Skeletal muscle tissue (tissue), 4 donors: Measurements from ENCODE around the gene LIMK1. TPM values are rescaled to one million over a fixed set of nuclear protein-coding genes. Genes with fewer than 3 reads are reported as not detected.

ENCODE experiments used
- H3K27ac ChIP-seq: one replicate; pipeline ENCODE4 v1.7.0; 2013; ENCODE audit warnings: mild to moderate bottlenecking, low read depth, low read length, inconsistent platforms
- H3K27me3 ChIP-seq, 3 donors: one replicate each; pipeline ENCODE4 v1.7.0; 2013; ENCODE audit warnings: low read length in 3 of 3; ENCODE audit not compliant: control insufficient read depth in 3 of 3, insufficient read depth in 3 of 3
- H3K36me3 ChIP-seq, 3 donors: one replicate each; pipeline ENCODE4 v1.7.0; 2013; ENCODE audit warnings: low read length in 3 of 3; ENCODE audit not compliant: control insufficient read depth in 3 of 3, insufficient read depth in 3 of 3
- H3K4me1 ChIP-seq, 3 donors: one replicate each; pipeline ENCODE4 v1.7.0; 2013; ENCODE audit warnings: low read length in 3 of 3, mild to moderate bottlenecking in 3 of 3; ENCODE audit not compliant: control insufficient read depth in 3 of 3, insufficient read depth in 3 of 3
- H3K4me3 ChIP-seq, 3 donors: one replicate each; pipeline ENCODE4 v1.7.0; 2013; ENCODE audit warnings: low read length in 3 of 3
- H3K9ac ChIP-seq, 3 donors: one replicate each; pipeline ENCODE4 v1.7.0; 2013; ENCODE audit warnings: low read length in 3 of 3, mild to moderate bottlenecking in 3 of 3, moderate library complexity in 2 of 3, low read depth in 1 of 3
- H3K9me3 ChIP-seq, 3 donors: one replicate each; pipeline ENCODE4 v1.7.0; 2013; ENCODE audit warnings: low read length in 3 of 3; ENCODE audit not compliant: control insufficient read depth in 3 of 3
- total RNA-seq: library from RNA; depleted of rRNA; stranded (reverse); fragments of >200 nt; gene quantifications from one replicate; pipeline ENCODE4 v1.2.3, GENCODE V29; 2014
- donor health status: Osteomylitis.

Gene LIMK1
- total RNA-seq, 1 donor from 2014 or later = 4.7 TPM

- Histone ChIP-seq H3K9me3 (no peaks in the 10 kb centered on the region), H3K27me3 (no peaks in the 10 kb centered on the region), H3K9ac (no peak overlapping the region), H3K4me3 (no peak overlapping the region), H3K36me3 (peaks cover 3 to 9% (median 8%) of the 10 kb centered on the region in 3 donors), H3K27ac (no peak overlapping the region), H3K4me1 (peaks cover 7 to 13% (median 7%) of the 10 kb centered on the region in 3 donors)
Observed at GRCh38 chr7:74056096-74056915, 27.3 kb upstream of the LIMK1 start.

DNA sequence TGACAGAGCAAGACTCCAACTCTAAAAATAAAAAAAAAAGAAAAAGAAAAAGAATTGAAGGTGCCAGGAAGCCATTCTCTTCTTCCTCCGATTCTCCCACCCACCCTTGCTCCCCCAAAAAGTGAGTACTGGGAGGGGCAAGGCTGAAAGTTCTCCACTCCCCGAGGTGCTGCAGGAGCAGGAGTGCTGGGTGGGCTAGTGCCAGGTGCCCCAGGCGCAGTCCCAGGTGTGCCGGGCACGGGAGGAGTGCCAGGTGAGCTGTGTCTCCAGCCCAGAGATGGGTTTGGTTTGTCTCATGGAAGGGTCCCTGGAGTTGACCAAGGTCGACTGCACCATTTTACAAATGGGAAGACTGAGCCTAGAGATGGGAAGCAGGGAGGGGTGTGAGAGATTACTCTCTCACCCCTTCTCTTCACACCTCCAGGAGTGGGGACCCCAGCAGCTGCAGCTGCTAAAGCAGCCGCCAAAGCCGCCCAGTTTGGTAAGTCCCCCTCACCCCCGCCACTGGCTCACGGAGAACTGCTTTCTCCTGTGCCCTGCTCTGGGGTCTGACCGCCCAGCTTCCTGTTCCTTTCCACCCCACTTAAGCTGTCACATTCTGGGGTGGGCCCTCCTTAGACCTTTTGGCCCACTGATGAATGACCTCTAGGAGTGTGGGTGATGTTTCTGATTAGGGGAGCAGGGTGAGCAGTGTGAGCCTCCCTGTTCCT, 26.2 kb upstream of the LIMK1 start:
- Histone ChIP-seq H3K27ac (no peak overlapping the region), H3K9ac (no peak overlapping the region), H3K36me3 (peaks cover 3 to 8% (median 6%) of the 10 kb centered on the region in 3 donors), H3K9me3 (no peaks in the 10 kb centered on the region), H3K27me3 (no peaks in the 10 kb centered on the region), H3K4me1 (peaks cover 14 to 20% (median 14%) of the 10 kb centered on the region in 3 donors), H3K4me3 (no peak overlapping the region)

GRCh38 chr7:74057987-74058386, 25.6 kb upstream of the LIMK1 start:
- Histone ChIP-seq H3K36me3 (peaks cover 3 to 7% (median 6%) of the 10 kb centered on the region in 3 donors), H3K4me3 (no peak overlapping the region), H3K9me3 (no peaks in the 10 kb centered on the region), H3K4me1 (peaks cover 14 to 20% (median 14%) of the 10 kb centered on the region in 3 donors), H3K9ac (no peak overlapping the region), H3K27ac (no peak overlapping the region), H3K27me3 (no peaks in the 10 kb centered on the region)

DNA sequence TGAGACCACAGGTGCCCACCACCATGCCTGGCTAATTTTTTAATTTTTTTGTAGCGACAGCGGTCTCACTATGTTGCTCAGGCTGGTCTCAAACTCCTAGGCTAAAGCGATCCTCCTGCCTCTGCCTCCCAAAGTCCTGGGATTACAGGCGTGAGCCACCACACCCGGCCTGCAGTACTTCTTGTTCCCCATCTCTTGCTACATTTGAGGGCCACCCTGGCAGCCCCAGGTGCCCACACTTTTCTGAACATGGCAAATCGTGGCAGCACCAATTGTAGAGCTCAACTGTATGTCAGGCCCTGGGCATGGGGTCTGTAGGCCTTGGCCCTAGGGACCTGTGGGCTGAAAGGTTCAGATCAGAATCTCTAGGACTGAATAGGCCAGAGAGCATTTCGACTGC, 25.1 kb upstream of the LIMK1 start:
- Histone ChIP-seq H3K4me3 (no peak overlapping the region), H3K36me3 (peaks cover 3 to 8% (median 4%) of the 10 kb centered on the region in 3 donors), H3K9me3 (no peaks in the 10 kb centered on the region), H3K4me1 (peaks cover 14 to 20% (median 14%) of the 10 kb centered on the region in 3 donors), H3K9ac (no peak overlapping the region), H3K27me3 (no peaks in the 10 kb centered on the region), H3K27ac (no peak overlapping the region)

- peaks cover 14 to 20% (median 14%) of the 10 kb centered on the region in 3 donors for H3K4me1 ChIP-seq
- no peaks in the 10 kb centered on the region for H3K9me3 ChIP-seq
- no peaks in the 10 kb centered on the region for H3K27me3 ChIP-seq
- no peak overlapping the region for H3K4me3 ChIP-seq
- no peak overlapping the region for H3K9ac ChIP-seq
- peaks cover 3 to 11% (median 4%) of the 10 kb centered on the region in 3 donors for H3K36me3 ChIP-seq
- H3K27ac ChIP-seq = no peak overlapping the region
Observed at GRCh38 chr7:74059037-74059436, 24.6 kb upstream of the LIMK1 start.

- H3K4me3 ChIP-seq = no peak overlapping the region
- H3K4me1 ChIP-seq = peaks cover 14 to 20% (median 14%) of the 10 kb centered on the region in 3 donors
- no peak overlapping the region for H3K27ac ChIP-seq
- no peaks in the 10 kb centered on the region for H3K9me3 ChIP-seq
- H3K27me3 ChIP-seq = no peaks in the 10 kb centered on the region
- peaks cover 3 to 11% (median 4%) of the 10 kb centered on the region in 3 donors for H3K36me3 ChIP-seq
- peak overlapping the region in 1 of 3 donors; percentile 16 for H3K9ac ChIP-seq
Observed at GRCh38 chr7:74059681-74060588, 23.7 kb upstream of the LIMK1 start.

DNA sequence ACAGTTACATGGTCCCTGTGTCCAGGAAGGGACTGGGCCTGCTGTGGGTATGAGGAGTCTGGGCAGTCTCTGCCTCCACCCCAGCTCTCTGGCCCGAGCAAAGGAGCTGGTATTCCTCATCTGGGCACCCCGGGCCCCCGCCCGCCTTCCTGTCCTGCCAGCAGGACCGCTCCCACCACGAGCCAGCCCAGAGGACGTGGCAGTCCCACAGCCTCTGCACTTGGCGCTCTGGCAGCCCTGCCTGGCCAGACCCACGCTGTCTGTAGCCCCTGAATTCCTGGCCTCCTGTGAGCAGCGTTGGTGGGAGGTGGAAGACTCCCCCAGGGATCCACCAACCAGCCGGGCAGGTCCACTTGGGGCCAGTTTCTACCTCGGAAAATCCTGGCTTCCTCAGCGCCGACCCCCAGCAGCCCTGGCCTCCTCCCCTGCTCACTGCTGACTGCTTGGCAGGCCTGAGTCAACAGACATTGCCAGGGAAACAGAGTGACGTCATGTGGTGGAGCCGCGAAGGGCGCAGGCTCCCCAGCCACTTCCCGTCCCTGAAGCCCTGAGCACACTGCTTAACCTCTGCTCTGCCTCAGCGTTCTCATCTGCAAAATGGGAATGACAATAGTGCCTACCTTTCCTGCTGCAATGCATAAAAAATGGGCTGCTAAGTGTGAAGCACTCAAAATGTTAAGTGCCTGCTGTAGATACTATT, 21.6 kb upstream of the LIMK1 start:
- Histone ChIP-seq H3K4me1 (peaks cover 14 to 20% (median 14%) of the 10 kb centered on the region in 3 donors), H3K4me3 (peak overlapping the region in 1 of 3 donors; percentile 22), H3K9me3 (no peaks in the 10 kb centered on the region), H3K27me3 (no peaks in the 10 kb centered on the region), H3K9ac (peak overlapping the region in 2 of 3 donors; percentile 22 to 50), H3K36me3 (peaks cover 3 to 11% (median 4%) of the 10 kb centered on the region in 3 donors), H3K27ac (peak overlapping the region; percentile 71)

GRCh38 chr7:74063223-74063641, 20.4 kb upstream of the LIMK1 start:
- peaks cover 3 to 11% (median 4%) of the 10 kb centered on the region in 3 donors for H3K36me3 ChIP-seq
- H3K27ac ChIP-seq = no peak overlapping the region
- H3K4me3 ChIP-seq = no peak overlapping the region
- H3K4me1 ChIP-seq = peaks cover 14 to 20% (median 14%) of the 10 kb centered on the region in 3 donors
- no peak overlapping the region for H3K9ac ChIP-seq
- no peaks in the 10 kb centered on the region for H3K27me3 ChIP-seq
- no peaks in the 10 kb centered on the region for H3K9me3 ChIP-seq

DNA sequence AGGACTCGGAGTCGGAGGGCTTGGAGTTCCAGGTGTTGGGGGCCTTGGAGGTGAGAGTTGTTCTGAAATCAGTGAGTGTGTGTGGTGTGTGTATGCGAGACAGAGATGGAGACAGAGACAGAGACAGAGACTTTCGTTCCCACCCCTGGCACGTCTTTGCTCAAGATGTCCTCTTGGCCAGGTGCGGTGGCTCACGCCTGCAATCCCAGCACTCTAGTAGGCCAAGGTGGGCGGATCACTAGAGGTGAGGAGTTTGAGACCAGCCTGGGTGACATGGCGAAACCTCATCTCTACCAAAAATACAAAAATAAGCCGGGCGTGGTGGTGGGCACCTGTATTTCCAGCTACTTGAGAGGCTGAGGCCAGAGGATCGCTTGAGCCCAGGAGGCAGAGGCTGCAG, 20.0 kb upstream of the LIMK1 start:
- no peak overlapping the region for H3K4me3 ChIP-seq
- H3K4me1 ChIP-seq = peaks cover 14 to 20% (median 14%) of the 10 kb centered on the region in 3 donors
- no peak overlapping the region for H3K27ac ChIP-seq
- H3K36me3 ChIP-seq = peaks cover 3 to 11% (median 4%) of the 10 kb centered on the region in 3 donors
- H3K9ac ChIP-seq = no peak overlapping the region
- H3K27me3 ChIP-seq = no peaks in the 10 kb centered on the region
- H3K9me3 ChIP-seq = no peaks in the 10 kb centered on the region
